Ishikawa (cell line): Measurements from ENCODE around the gene YJEFN3.

Experiments
- CEBPB ChIP-seq: IDR thresholded peaks from 2 replicates; pipeline ENCODE4 v1.6.1; 2012
- CREB1 ChIP-seq: IDR thresholded peaks from 2 replicates; pipeline ENCODE4 v1.6.1; 2012; ENCODE audit warnings: low read depth
- EGR1 ChIP-seq: IDR thresholded peaks from 2 replicates; pipeline ENCODE4 v1.6.1; 2012
- EP300 ChIP-seq: IDR thresholded peaks from 2 replicates; pipeline ENCODE4 v1.6.1; 2012; ENCODE audit warnings: borderline replicate concordance
- FOXM1 ChIP-seq: IDR thresholded peaks from 2 replicates; pipeline ENCODE4 v1.6.1; 2012; ENCODE audit warnings: low read depth, borderline replicate concordance
- MAX ChIP-seq: IDR thresholded peaks from 2 replicates; pipeline ENCODE4 v1.6.1; 2012
- NFIC ChIP-seq: IDR thresholded peaks from 2 replicates; pipeline ENCODE4 v1.6.1; 2012
- RAD21 ChIP-seq: IDR thresholded peaks from 2 replicates; pipeline ENCODE4 v1.6.1; 2012; ENCODE audit warnings: low read depth
- REST ChIP-seq: IDR thresholded peaks from 2 replicates; pipeline ENCODE4 v1.6.1; 2012; ENCODE audit warnings: low read depth, mild to moderate bottlenecking
- TAF1 ChIP-seq: IDR thresholded peaks from 2 replicates; pipeline ENCODE4 v1.6.1; 2012; ENCODE audit warnings: low read depth, mild to moderate bottlenecking
- TCF12 ChIP-seq: IDR thresholded peaks from 2 replicates; pipeline ENCODE4 v1.6.1; 2012; ENCODE audit warnings: low read depth
- TEAD4 ChIP-seq: IDR thresholded peaks from 2 replicates; pipeline ENCODE4 v1.6.1; 2012
- USF1 ChIP-seq: IDR thresholded peaks from 2 replicates; pipeline ENCODE4 v1.6.1; 2012
- YY1 ChIP-seq: IDR thresholded peaks from 2 replicates; pipeline ENCODE4 v1.6.1; 2012; ENCODE audit warnings: low read depth
- ZBTB7A ChIP-seq: IDR thresholded peaks from 2 replicates; pipeline ENCODE4 v1.6.1; 2012; ENCODE audit warnings: low read depth

YJEFN3 gene

GRCh38 chr19:19510432-19510831 is 18.3 kb upstream of the YJEFN3 start:
- TF ChIP-seq NFIC (no peak), TAF1 (no peak), MAX (no peak), FOXM1 (no peak), ZBTB7A (no peak), RAD21 (no peak), TCF12 (no peak), USF1 (no peak), TEAD4 (no peak), YY1 (no peak), EGR1 (no peak), EP300 (no peak), CREB1 (no peak)

- TF ChIP-seq YY1: no peak
- no peak for TF ChIP-seq TEAD4
Measured at GRCh38 chr19:19513682-19514081, 15.0 kb upstream of the YJEFN3 start.

GRCh38 chr19:19514215-19514657 is 14.5 kb upstream of the YJEFN3 start:
- TF ChIP-seq REST (no peak), MAX (no peak), RAD21 (no peak), TAF1 (no peak), NFIC (no peak), ZBTB7A (no peak), EGR1 (no peak)

GRCh38 chr19:19514881-19515641 is 13.7 kb upstream of the YJEFN3 start, which contains the start of gene TSSK6:
TSSK6 (minus strand) TSS chr19:19515548; CDS start chr19:19515427, 121 bp downstream.
- no peak for TF ChIP-seq TEAD4
- peak; percentile 50; the same call in 1 of the 2 replicates for TF ChIP-seq ZBTB7A

- TF ChIP-seq ZBTB7A (no peak), RAD21 (no peak), MAX (peak; percentile 76; the same call in 1 of the 2 replicates), TEAD4 (peak; percentile 16; the same call in 1 of the 2 replicates), TCF12 (peak; percentile 56; the same call in 1 of the 2 replicates), FOXM1 (no peak), USF1 (peak; percentile 8; the same call in 1 of the 2 replicates), YY1 (peak; percentile 100), CEBPB (no peak), TAF1 (peak; percentile 96), REST (no peak), NFIC (no peak), EP300 (no peak), CREB1 (0 out of 2 replicates have a peak, but pooled peaks have one; percentile 43), EGR1 (peak; percentile 85; the same call in 1 of the 2 replicates)
Measured at GRCh38 chr19:19515642-19516519, 12.8 kb upstream of the YJEFN3 start, which contains the start of gene NDUFA13. NDUFA13 (plus strand) TSS chr19:19516225; CDS start chr19:19516239, 14 bp downstream.
